Measurements from ENCODE around the gene TEX53.

The TEX53 gene

GRCh38 chr9:114641967-114642366, 15.6 kb downstream of the TEX53 start:
- DNase-seq (ENCODE audit: low read depth in 2 of 2), result no peak

- DNase-seq (ENCODE audit: low read depth in 2 of 2), result no peak
These were observed 19.2 kb downstream of the TEX53 start for GRCh38 chr9:114638404-114638803.

- no peak for DNase-seq (ENCODE audit: low read depth in 2 of 2)
These were observed 23.2 kb downstream of the TEX53 start for GRCh38 chr9:114634387-114634786.

- DNase-seq (ENCODE audit: low read depth in 2 of 2), result no peak
These were observed 24.0 kb downstream of the TEX53 start for GRCh38 chr9:114633438-114634089.

- no peak for DNase-seq (ENCODE audit: low read depth in 2 of 2)
These were observed 26.4 kb downstream of the TEX53 start for GRCh38 chr9:114631166-114631565.

- no peak for DNase-seq (ENCODE audit: low read depth in 2 of 2)
These were observed 28.0 kb downstream of the TEX53 start for GRCh38 chr9:114629563-114630090.

GRCh38 chr9:114627553-114627952, 30.1 kb downstream of the TEX53 start:
- DNase-seq (ENCODE audit: low read depth in 2 of 2), result no peak

- no peak for DNase-seq (ENCODE audit: low read depth in 2 of 2)
These were observed 31.1 kb downstream of the TEX53 start for GRCh38 chr9:114626415-114627020.

- DNase-seq (ENCODE audit: low read depth in 2 of 2), result no peak
These were observed 32.9 kb downstream of the TEX53 start for GRCh38 chr9:114624677-114625076.

- DNase-seq (ENCODE audit: low read depth in 2 of 2), result no peak
These were observed 35.5 kb downstream of the TEX53 start for GRCh38 chr9:114621975-114622609.

GRCh38 chr9:114621561-114621960, 36.0 kb downstream of the TEX53 start:
- no peak for DNase-seq (ENCODE audit: low read depth in 2 of 2)

- no peak for DNase-seq (ENCODE audit: low read depth in 2 of 2)
These were observed 38.3 kb downstream of the TEX53 start for GRCh38 chr9:114619191-114619761.

GRCh38 chr9:114616684-114617520, 40.7 kb downstream of the TEX53 start:
- DNase-seq (ENCODE audit: low read depth in 2 of 2), result no peak

GRCh38 chr9:114614373-114614772, 43.2 kb downstream of the TEX53 start:
- no peak for DNase-seq (ENCODE audit: low read depth in 2 of 2)

GRCh38 chr9:114613919-114614318, 43.7 kb downstream of the TEX53 start:
- DNase-seq (ENCODE audit: low read depth in 2 of 2), result no peak

- DNase-seq (ENCODE audit: low read depth in 2 of 2), result no peak
These were observed 44.5 kb downstream of the TEX53 start for GRCh38 chr9:114613087-114613486.

- no peak for DNase-seq (ENCODE audit: low read depth in 2 of 2)
These were observed 45.2 kb downstream of the TEX53 start for GRCh38 chr9:114612272-114612923.

GRCh38 chr9:114611516-114612271, 45.9 kb downstream of the TEX53 start:
- DNase-seq (ENCODE audit: low read depth in 2 of 2), result peak in 1 of 2 donors; percentile 31

GRCh38 chr9:114608525-114608796, 49.1 kb downstream of the TEX53 start:
- no peak for DNase-seq (ENCODE audit: low read depth in 2 of 2)

GRCh38 chr9:114607671-114608524, 49.7 kb downstream of the TEX53 start:
- no peak for DNase-seq (ENCODE audit: low read depth in 2 of 2)
